A549 (cell line): Measurements from ENCODE around the gene EDA2R. TPM values are rescaled to one million over a fixed set of nuclear protein-coding genes. Genes with fewer than 3 reads are reported as not detected.

ENCODE experiments used
- ATAC-seq, 2 experiments: fragments of 200-7000 bp in 1 of 2; fragments of >200 bp in 1 of 2; cut with Nextera tagmentation in 1 of 2; cut with Tn5 transposase in 1 of 2; 3 replicates each; pipeline versions ENCODE4 v1.8.0 to v1.9.1; 2018 to 2020; ENCODE audit warnings: mild to moderate bottlenecking in 1 of 2, moderate library complexity in 1 of 2
- CTCF ChIA-PET: fragments of 300-600 bp; sonication (Branson Sonifier 250); formaldehyde crosslinking; extraction: SDS; loops from one replicate; lab custom pipeline; 2021; ENCODE audit warnings: antibody characterized with exemption, inconsistent platforms; lab: Yijun Ruan, JAX
- POLR2A ChIA-PET: fragments of 350-600 bp; formaldehyde crosslinking; extraction: SDS; loops from one replicate; lab custom pipeline; 2021; ENCODE audit warnings: antibody characterized with exemption, inconsistent platforms; lab: Yijun Ruan, JAX
- DNase-seq, 2 experiments: peaks; one replicate each; pipeline versions ENCODE4 v3.0.0 to v3.0.0-alpha.2; 2011 to 2016; ENCODE audit warnings: low read depth in 1 of 2, low spot score in 1 of 2
- FAIRE-seq: peaks from 2 replicates; lab custom pipeline; 2011; peaks lifted over from hg19 to GRCh38; lab: Jason Lieb, UNC
- H3K27ac ChIP-seq, 2 experiments: fragments of >200 bp; sonication (Bioruptor Twin); formaldehyde crosslinking; 3 replicates each; pipeline ENCODE4 v1.5.1; 2016 to 2017
- H3K4me1 ChIP-seq: fragments of >200 bp; sonication (Bioruptor Twin); formaldehyde crosslinking; 3 replicates; pipeline ENCODE4 v1.6.1; 2016
- H3K4me2 ChIP-seq: fragments of >200 bp; sonication (Bioruptor Twin); formaldehyde crosslinking; 3 replicates; pipeline ENCODE4 v1.6.1; 2016
- H3K4me3 ChIP-seq: fragments of >200 bp; sonication (Bioruptor Twin); formaldehyde crosslinking; 3 replicates; pipeline ENCODE4 v1.5.1; 2016
- H3K9me3 ChIP-seq: fragments of >200 bp; sonication (Bioruptor Twin); formaldehyde crosslinking; 3 replicates; pipeline ENCODE4 v1.6.1; 2016
- BHLHE40 ChIP-seq: IDR thresholded peaks from 2 replicates; pipeline ENCODE4 v1.6.1; 2012; ENCODE audit warnings: low read depth, low read length, inconsistent platforms
- EHMT2 ChIP-seq: fragments of 200-600 bp; sonication (generic); IDR thresholded peaks from 2 replicates; pipeline ENCODE4 v1.6.1; 2016; ENCODE audit warnings: antibody characterized with exemption, low read depth, mild to moderate bottlenecking, moderate library complexity
- EP300 ChIP-seq, 2 experiments: fragments of >200 bp; sonication (Bioruptor Twin); formaldehyde crosslinking; IDR thresholded peaks; 2 replicates in 1 of 2; 3 replicates in 1 of 2; pipeline ENCODE4 v1.6.1; 2016 to 2017
- FOSL2 ChIP-seq, 2 experiments: fragments of 450-650 bp in 1 of 2; fragments of >200 bp in 1 of 2; sonication (Bioruptor Twin) in 1 of 2; formaldehyde crosslinking; IDR thresholded peaks; 2 replicates each; pipeline versions ENCODE4 v1.5.0 to v1.6.1; 2016 to 2020; ENCODE audit warnings: mild to moderate bottlenecking in 1 of 2, moderate library complexity in 1 of 2
- GATA3 ChIP-seq: IDR thresholded peaks from 2 replicates; pipeline ENCODE4 v1.6.1; 2012; ENCODE audit warnings: borderline replicate concordance
- HDAC2 ChIP-seq: fragments of 200-600 bp; sonication (generic); IDR thresholded peaks from 2 replicates; pipeline ENCODE4 v1.6.1; 2016
- HEYL ChIP-seq: fragments of 250-450 bp; sonication (Bioruptor Pico); IDR thresholded peaks from 2 replicates; pipeline ENCODE4 v1.8.0; 2021; ENCODE audit warnings: mild to moderate bottlenecking, moderate library complexity
- HOXB13 ChIP-seq: fragments of 250-450 bp; sonication (Bioruptor Pico); IDR thresholded peaks from 2 replicates; pipeline ENCODE4 v1.5.0; 2020; ENCODE audit warnings: low read depth, mild to moderate bottlenecking, moderate library complexity
- JUN ChIP-seq, 2 experiments: fragments of >200 bp; sonication (Bioruptor Twin); formaldehyde crosslinking; IDR thresholded peaks; 2 replicates in 1 of 2; 3 replicates in 1 of 2; pipeline ENCODE4 v1.6.1; 2016 to 2017
- MAFK ChIP-seq: fragments of 450-650 bp; IDR thresholded peaks from 2 replicates; pipeline ENCODE4 v1.6.1; 2014; ENCODE audit not compliant: partially characterized antibody
- MAZ ChIP-seq: fragments of 150-350 bp; IDR thresholded peaks from 2 replicates; pipeline ENCODE4 v1.6.1; 2014; ENCODE audit warnings: antibody characterized with exemption, low read depth, low read length, borderline replicate concordance
- NFE2L2 ChIP-seq: fragments of 150-350 bp; conservative IDR thresholded peaks from 2 replicates; pipeline ENCODE4 v1.6.1; 2014; ENCODE audit warnings: low read length
- NPAS2 ChIP-seq: fragments of 250-450 bp; sonication (Bioruptor Pico); IDR thresholded peaks from 2 replicates; pipeline ENCODE4 v1.8.0; 2022; ENCODE audit warnings: mild to moderate bottlenecking, moderate library complexity, borderline replicate concordance
- PHF8 ChIP-seq: fragments of 200-600 bp; sonication (generic); IDR thresholded peaks from 2 replicates; pipeline ENCODE4 v1.6.1; 2016; ENCODE audit warnings: low read depth, mild to moderate bottlenecking, antibody characterized with exemption, moderate library complexity, borderline replicate concordance
- POLR2A ChIP-seq: IDR thresholded peaks from 2 replicates; pipeline ENCODE4 v1.6.1; 2012; ENCODE audit warnings: mild to moderate bottlenecking, low read length
- POLR2AphosphoS2 ChIP-seq: conservative IDR thresholded peaks from 2 replicates; pipeline ENCODE4 v1.6.1; 2012; ENCODE audit warnings: low read length, improper control_type of control experiment, inconsistent platforms
- RARB ChIP-seq: fragments of 250-450 bp; sonication (Bioruptor Pico); IDR thresholded peaks from 2 replicates; pipeline ENCODE4 v1.8.0; 2021; ENCODE audit warnings: mild to moderate bottlenecking, moderate library complexity
- SMC3 ChIP-seq: fragments of >200 bp; sonication (Bioruptor Twin); formaldehyde crosslinking; IDR thresholded peaks from 3 replicates; pipeline ENCODE4 v1.6.1; 2018; ENCODE audit warnings: inconsistent platforms
- TP53 ChIP-seq: fragments of 250-450 bp; sonication (Bioruptor Pico); IDR thresholded peaks from 2 replicates; pipeline ENCODE4 v1.5.0; 2021; ENCODE audit warnings: mild to moderate bottlenecking, moderate library complexity
- ZNF302 ChIP-seq: fragments of 250-450 bp; sonication (Bioruptor Pico); IDR thresholded peaks from 2 replicates; pipeline ENCODE4 v1.9.0; 2021; ENCODE audit warnings: inconsistent platforms, mild to moderate bottlenecking, moderate library complexity
- WGBS: methylation state at CpG from one replicate; pipeline ENCODE4 v1.1.6; 2017; ENCODE audit errors: missing lambda C conversion rate; 5-methylcytosine and 5-hydroxymethylcytosine counted together
- polyA minus RNA-seq: library from RNA; depleted of rRNA, polyadenylated mRNA; stranded (reverse); fragments of >200 nt; gene quantifications from 2 replicates; pipeline ENCODE4 v1.2.3, GENCODE V29; 2011; rRNA and poly(A)+ RNA removed
- polyA plus RNA-seq, 4 experiments: library from polyadenylated mRNA; depleted of rRNA in 3 of 4; stranded (reverse); fragments of >200 nt; fragmentation: RNase III in 1 of 4; extraction: RNeasy Plus Mini Kit Qiagen cat#74134 plus additional on column Dnase treatment in 1 of 4; gene quantifications; 2 replicates in 3 of 4; 3 replicates in 1 of 4; pipeline ENCODE4 v1.2.3, GENCODE V29; 2011 to 2017
- TF ChIP-seq, protein P1 (sequence below): fragments of >200 bp; sonication (Bioruptor Twin); formaldehyde crosslinking; IDR thresholded peaks from 3 replicates; pipeline ENCODE4 v1.6.1; 2016
- TF ChIP-seq, protein P2 (sequence below): fragments of >200 bp; sonication (Bioruptor Twin); formaldehyde crosslinking; IDR thresholded peaks from 2 replicates; pipeline ENCODE4 v1.6.1; 2016
- TF ChIP-seq, protein P3 (sequence below): fragments of 200-600 bp; sonication (generic); IDR thresholded peaks from 2 replicates; pipeline ENCODE4 v1.6.1; 2016; ENCODE audit warnings: antibody characterized with exemption, mild to moderate bottlenecking, moderate library complexity
- TF ChIP-seq, protein P4 (sequence below): IDR thresholded peaks from 2 replicates; pipeline ENCODE4 v1.6.1; 2012

EDA2R gene, protein sequence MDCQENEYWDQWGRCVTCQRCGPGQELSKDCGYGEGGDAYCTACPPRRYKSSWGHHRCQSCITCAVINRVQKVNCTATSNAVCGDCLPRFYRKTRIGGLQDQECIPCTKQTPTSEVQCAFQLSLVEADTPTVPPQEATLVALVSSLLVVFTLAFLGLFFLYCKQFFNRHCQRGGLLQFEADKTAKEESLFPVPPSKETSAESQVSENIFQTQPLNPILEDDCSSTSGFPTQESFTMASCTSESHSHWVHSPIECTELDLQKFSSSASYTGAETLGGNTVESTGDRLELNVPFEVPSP
- polyA plus RNA-seq (2011; rRNA removed) (26.8 and 29.0 TPM in 2 replicates), polyA plus RNA-seq (2017; fragmentation: RNase III; extraction: RNeasy Plus Mini Kit Qiagen cat#74134 plus additional on column Dnase treatment) (13.0 to 13.7 TPM (median 13.7 TPM) in 3 replicates), polyA minus RNA-seq (39.8 and 42.7 TPM in 2 replicates)
- 3.6 and 4.2 TPM in 2 replicates for polyA plus RNA-seq (2012; cell fraction: cytosol; rRNA removed)
- polyA plus RNA-seq (2012; cell fraction: nucleus; rRNA removed): 5.1 and 7.2 TPM in 2 replicates

DNA sequence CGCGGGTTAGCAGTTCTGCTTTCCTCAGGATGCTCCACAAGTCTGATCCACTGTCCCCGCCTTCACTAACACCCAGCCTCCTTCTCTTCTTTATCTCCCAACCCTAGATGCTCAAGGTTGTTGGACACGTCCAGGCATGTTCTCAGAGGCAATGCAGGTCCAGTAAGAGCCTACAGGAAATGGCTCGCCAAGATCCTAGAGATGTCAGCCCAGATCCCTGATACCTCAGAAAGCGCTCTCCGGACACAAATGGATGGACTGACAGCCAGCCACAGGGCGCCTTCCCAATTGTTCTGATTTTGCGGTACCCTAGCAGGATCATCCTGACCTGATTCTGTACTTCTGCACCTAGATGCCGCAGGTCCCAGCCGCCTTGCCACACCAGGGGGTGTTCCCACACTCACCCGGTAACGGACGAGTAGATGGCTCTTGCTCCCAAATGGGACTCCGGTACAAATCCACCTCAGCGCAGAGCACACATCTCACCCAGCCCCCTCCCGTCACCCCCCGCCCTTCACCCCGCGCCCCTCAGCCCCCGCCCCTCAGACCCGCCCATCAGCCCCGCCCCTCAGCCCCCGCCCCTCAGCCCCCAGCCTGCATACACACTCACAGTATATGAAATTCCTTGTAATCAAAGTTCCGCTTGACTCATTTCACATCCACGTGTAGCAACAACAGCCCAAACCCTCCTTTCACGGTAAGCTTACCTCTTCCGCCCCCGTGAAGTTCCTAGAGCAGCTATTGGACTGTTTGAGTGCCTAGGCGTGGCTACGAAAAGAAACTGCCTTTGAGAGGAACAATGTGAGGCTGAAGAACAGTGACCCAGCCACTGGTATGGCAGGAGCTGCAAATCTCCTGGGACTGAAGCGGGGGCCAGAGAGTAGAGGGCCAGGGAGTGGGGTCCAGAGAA is at the start of gene EDA2R:
EDA2R (minus strand) TSS at position 488 of the 910 bp plus-strand sequence. CDS start 23,058 bp downstream, outside the sequence.
- TF ChIP-seq NPAS2 (CRISPR knock-in tag) (no peak), RARB (no peak), EP300 (IDR thresholded peaks at IDR 0.05) (no peak), HDAC2 (no peak), PHF8 (no peak), NFE2L2 (no peak), ZNF302 (CRISPR knock-in tag) (no peak), JUN (IDR thresholded peaks at IDR 0.05) (0 out of 5 replicates have a peak, but pooled peaks of 1 of the 2 experiments have one; percentile 36), POLR2A (peak; percentile 32; the same call in 1 of the 2 replicates), FOSL2 (IDR thresholded peaks at IDR 0.05) (no peak), FOSL2 (CRISPR knock-in tag; IDR thresholded peaks at IDR 0.05) (no peak), HOXB13 (no peak), HEYL (CRISPR knock-in tag) (no peak), EHMT2 (no peak), SMC3 (no peak), MAZ (no peak), POLR2AphosphoS2 (no peak), GATA3 (no peak), BHLHE40 (no peak), TP53 (CRISPR knock-in tag) (peak; percentile 82; the same call in 1 of the 2 replicates), MAFK (no peak)
- TF ChIP-seq, protein P1, sequence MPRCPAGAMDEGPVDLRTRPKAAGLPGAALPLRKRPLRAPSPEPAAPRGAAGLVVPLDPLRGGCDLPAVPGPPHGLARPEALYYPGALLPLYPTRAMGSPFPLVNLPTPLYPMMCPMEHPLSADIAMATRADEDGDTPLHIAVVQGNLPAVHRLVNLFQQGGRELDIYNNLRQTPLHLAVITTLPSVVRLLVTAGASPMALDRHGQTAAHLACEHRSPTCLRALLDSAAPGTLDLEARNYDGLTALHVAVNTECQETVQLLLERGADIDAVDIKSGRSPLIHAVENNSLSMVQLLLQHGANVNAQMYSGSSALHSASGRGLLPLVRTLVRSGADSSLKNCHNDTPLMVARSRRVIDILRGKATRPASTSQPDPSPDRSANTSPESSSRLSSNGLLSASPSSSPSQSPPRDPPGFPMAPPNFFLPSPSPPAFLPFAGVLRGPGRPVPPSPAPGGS: no peak
- TF ChIP-seq, protein P2, sequence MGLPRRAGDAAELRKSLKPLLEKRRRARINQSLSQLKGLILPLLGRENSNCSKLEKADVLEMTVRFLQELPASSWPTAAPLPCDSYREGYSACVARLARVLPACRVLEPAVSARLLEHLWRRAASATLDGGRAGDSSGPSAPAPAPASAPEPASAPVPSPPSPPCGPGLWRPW: no peak
- TF ChIP-seq, protein P3, sequence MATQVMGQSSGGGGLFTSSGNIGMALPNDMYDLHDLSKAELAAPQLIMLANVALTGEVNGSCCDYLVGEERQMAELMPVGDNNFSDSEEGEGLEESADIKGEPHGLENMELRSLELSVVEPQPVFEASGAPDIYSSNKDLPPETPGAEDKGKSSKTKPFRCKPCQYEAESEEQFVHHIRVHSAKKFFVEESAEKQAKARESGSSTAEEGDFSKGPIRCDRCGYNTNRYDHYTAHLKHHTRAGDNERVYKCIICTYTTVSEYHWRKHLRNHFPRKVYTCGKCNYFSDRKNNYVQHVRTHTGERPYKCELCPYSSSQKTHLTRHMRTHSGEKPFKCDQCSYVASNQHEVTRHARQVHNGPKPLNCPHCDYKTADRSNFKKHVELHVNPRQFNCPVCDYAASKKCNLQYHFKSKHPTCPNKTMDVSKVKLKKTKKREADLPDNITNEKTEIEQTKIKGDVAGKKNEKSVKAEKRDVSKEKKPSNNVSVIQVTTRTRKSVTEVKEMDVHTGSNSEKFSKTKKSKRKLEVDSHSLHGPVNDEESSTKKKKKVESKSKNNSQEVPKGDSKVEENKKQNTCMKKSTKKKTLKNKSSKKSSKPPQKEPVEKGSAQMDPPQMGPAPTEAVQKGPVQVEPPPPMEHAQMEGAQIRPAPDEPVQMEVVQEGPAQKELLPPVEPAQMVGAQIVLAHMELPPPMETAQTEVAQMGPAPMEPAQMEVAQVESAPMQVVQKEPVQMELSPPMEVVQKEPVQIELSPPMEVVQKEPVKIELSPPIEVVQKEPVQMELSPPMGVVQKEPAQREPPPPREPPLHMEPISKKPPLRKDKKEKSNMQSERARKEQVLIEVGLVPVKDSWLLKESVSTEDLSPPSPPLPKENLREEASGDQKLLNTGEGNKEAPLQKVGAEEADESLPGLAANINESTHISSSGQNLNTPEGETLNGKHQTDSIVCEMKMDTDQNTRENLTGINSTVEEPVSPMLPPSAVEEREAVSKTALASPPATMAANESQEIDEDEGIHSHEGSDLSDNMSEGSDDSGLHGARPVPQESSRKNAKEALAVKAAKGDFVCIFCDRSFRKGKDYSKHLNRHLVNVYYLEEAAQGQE: no peak
- TF ChIP-seq, protein P4, sequence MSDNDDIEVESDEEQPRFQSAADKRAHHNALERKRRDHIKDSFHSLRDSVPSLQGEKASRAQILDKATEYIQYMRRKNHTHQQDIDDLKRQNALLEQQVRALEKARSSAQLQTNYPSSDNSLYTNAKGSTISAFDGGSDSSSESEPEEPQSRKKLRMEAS: peak; percentile 75
- peak within 1 kb of the TSS; percentile 91 to 95 for H3K27ac ChIP-seq
- no peaks in the 10 kb centered on the region for H3K9me3 ChIP-seq
- peak; percentile 91 to 95 for ATAC-seq
- peak; percentile 92 for FAIRE-seq
- H3K4me3 ChIP-seq: peak within 1 kb of the TSS; percentile 79
- ChIA-PET POLR2A (interaction anchor here (0.5 to 0.6 kb wide), 2 partner anchors 20 to 89 kb away, joined by 3 read pairs; no protein-coding TSS in a partner anchor), CTCF (interaction anchor here (1.3 kb wide), 1 partner anchor 90 kb away, joined by 8 read pairs; no protein-coding TSS in a partner anchor)
- H3K4me1 ChIP-seq: peaks cover 46% of the 10 kb centered on the region
- DNase-seq: peak; percentile 54 to 88
- peak within 1 kb of the TSS; percentile 91 for H3K4me2 ChIP-seq
- WGBS: 3% methylated on average over 11 of the region's 32 CpGs
